Stimulated activated CD8-positive, alpha-beta memory T cell treated with anti-CD3 and anti-CD28 coated beads, Interleukin-15, amount 100 ng/mL, for 48 hours (primary cell): ENCODE measurements around the gene BEND6.

Experiments used
- DNase-seq, 2 donors: peaks; one replicate each; pipeline ENCODE4 v3.0.0-alpha.2; 2020; ENCODE audit warnings: low read depth in 2 of 2

The BEND6 gene

GRCh38 chr6:56954403-56955170 is at the start of gene BEND6:
Gene BEND6 (plus strand): TSS chr6:56955107. CDS start chr6:56981811, 26,704 bp downstream.
- peak in 1 of 2 donors; percentile 1 for DNase-seq

- DNase-seq, result no peak
Observed at GRCh38 chr6:56905378-56905777, 49.5 kb upstream of the BEND6 start.

GRCh38 chr6:56906752-56907151 is 48.2 kb upstream of the BEND6 start:
- DNase-seq, result no peak

GRCh38 chr6:56909115-56909907 is 45.6 kb upstream of the BEND6 start:
- DNase-seq, result no peak

GRCh38 chr6:56911847-56912246 is 43.1 kb upstream of the BEND6 start:
- no peak for DNase-seq

GRCh38 chr6:56913285-56914074 is 41.4 kb upstream of the BEND6 start:
- DNase-seq, result no peak

GRCh38 chr6:56914798-56915658 is 39.9 kb upstream of the BEND6 start:
- DNase-seq, result no peak

- no peak for DNase-seq
Observed at GRCh38 chr6:56915832-56916231, 39.1 kb upstream of the BEND6 start.

- no peak for DNase-seq
Observed at GRCh38 chr6:56916849-56917551, 37.9 kb upstream of the BEND6 start.

GRCh38 chr6:56922645-56923044 is 32.3 kb upstream of the BEND6 start:
- DNase-seq, result no peak

GRCh38 chr6:56923565-56923964 is 31.3 kb upstream of the BEND6 start:
- no peak for DNase-seq

GRCh38 chr6:56927538-56928453 is 27.1 kb upstream of the BEND6 start:
- DNase-seq, result no peak

GRCh38 chr6:56930846-56931245 is 24.1 kb upstream of the BEND6 start:
- DNase-seq, result no peak

GRCh38 chr6:56932910-56933477 is 21.9 kb upstream of the BEND6 start:
- no peak for DNase-seq

GRCh38 chr6:56933650-56934049 is 21.3 kb upstream of the BEND6 start:
- no peak for DNase-seq

GRCh38 chr6:56934876-56935275 is 20.0 kb upstream of the BEND6 start:
- DNase-seq, result no peak

- DNase-seq, result no peak
Observed at GRCh38 chr6:56936466-56936865, 18.4 kb upstream of the BEND6 start.

- peak in 1 of 2 donors; percentile 28 for DNase-seq
Observed at GRCh38 chr6:56938649-56939191, 16.2 kb upstream of the BEND6 start.

- no peak for DNase-seq
Observed at GRCh38 chr6:56940463-56940862, 14.4 kb upstream of the BEND6 start.
